Upper lobe of left lung (tissue), 4 donors: ENCODE measurements around the gene TBC1D32.

Source experiments
- CTCF ChIP-seq, 6 experiments: fragments of 450-650 bp in 4 of 6; fragments of 200-600 bp in 2 of 6; sonication (generic) in 2 of 6; IDR thresholded peaks; one replicate each; pipeline ENCODE4 v1.5.1; 2016 to 2019; ENCODE audit warnings: antibody characterized with exemption in 6 of 6
- EP300 ChIP-seq, 4 donors: sonication (generic); formaldehyde crosslinking; IDR thresholded peaks; one replicate each; pipeline ENCODE4 v1.5.1; 2017; ENCODE audit warnings: antibody characterized with exemption in 4 of 4, control low read depth in 2 of 4
- POLR2A ChIP-seq, 4 donors: fragments of 450-650 bp; IDR thresholded peaks; one replicate each; pipeline ENCODE4 v1.5.1; 2016 to 2017; ENCODE audit warnings: antibody characterized with exemption in 4 of 4, mild to moderate bottlenecking in 2 of 4
- POLR2AphosphoS5 ChIP-seq, 2 donors: sonication (generic); formaldehyde crosslinking; IDR thresholded peaks; one replicate each; pipeline ENCODE4 v1.5.1; 2017; ENCODE audit warnings: antibody characterized with exemption in 2 of 2

DNA sequence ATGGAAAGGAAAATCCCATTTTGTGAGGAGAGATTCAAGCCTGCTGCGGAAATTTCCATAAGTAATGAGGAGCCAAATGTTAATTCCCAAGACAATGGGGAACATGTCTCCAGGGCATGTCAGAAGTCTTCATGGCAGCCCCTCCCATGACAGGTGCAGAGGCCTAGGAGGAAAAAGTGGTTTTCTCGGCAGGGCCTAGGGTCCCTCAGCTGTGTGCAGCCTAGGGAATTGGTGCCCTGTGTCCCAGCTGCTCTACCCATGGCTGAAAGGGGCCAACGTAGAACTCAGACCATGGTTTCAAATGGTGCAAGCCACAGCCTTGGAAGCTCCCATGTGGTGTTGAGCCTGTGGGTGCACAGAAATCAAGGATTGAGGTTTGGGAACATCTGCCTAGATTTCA lies 269.9 kb downstream of the TBC1D32 start:
- TF ChIP-seq CTCF (IDR thresholded peaks at IDR 0.05) (no peak), POLR2AphosphoS5 (IDR thresholded peaks at IDR 0.05) (no peak), POLR2A (IDR thresholded peaks at IDR 0.05) (no peak), EP300 (IDR thresholded peaks at IDR 0.05) (no peak)
